ENCODE measurements around the gene SCN1A. TPM values are rescaled to one million over a fixed set of nuclear protein-coding genes. Genes with fewer than 3 reads are reported as not detected.

The SCN1A gene
- total and polyA plus RNA-seq, 2 of the 8 experiments (the other 6 are each of a cell fraction or from before 2014, with no cell fraction given), result 0.18 to 1.9 TPM

DNA sequence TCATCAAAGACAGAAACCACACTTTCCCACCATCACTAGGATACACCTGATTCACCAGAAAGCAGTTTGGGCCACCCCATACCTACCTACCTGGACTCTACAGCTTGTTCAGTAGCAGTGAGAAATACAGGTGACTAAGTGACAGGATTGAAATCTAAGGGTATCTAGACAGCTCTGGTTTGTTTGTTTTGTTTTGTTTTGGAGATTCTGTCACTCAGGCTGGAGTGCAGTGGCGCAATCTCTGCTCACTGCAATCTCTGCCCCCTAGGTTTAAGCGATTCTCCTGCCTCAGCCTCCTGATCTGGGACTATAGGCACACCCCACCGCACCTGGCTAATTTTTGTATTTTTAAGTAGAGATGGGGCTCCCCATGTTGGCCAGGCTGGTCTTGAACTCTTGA is 177.4 kb downstream of the SCN1A start:
- Histone ChIP-seq H2AK5ac (ENCODE audit: low read depth, low read length) (no peak overlapping the region), H3K27ac (ENCODE audit: low read depth, low read length) (no peak overlapping the region), H3K36me3 (ENCODE audit: control insufficient read depth in 2 of 4, insufficient read depth in 4 of 4, low read length in 3 of 4) (peaks cover 0 to 14% (median 0%) of the 10 kb centered on the region in 4 experiments; a peak in 2 of 8 replicates), H4K8ac (ENCODE audit: extremely low read depth, insufficient read depth, low read length) (no peak overlapping the region), H3K23ac (ENCODE audit: insufficient read length) (no peak overlapping the region), H3K9ac (replicated peaks in 1 of 4; ENCODE audit: extremely low read depth in 1 of 4, low read depth in 3 of 4, low read length in 3 of 4) (no peak overlapping the region), H2BK5ac (ENCODE audit: low read depth, low read length) (no peak overlapping the region), H2BK15ac (ENCODE audit: low read length) (0 out of 2 replicates have a peak overlapping the region, but pooled peaks have one; percentile 51), H3K27me3 (replicated peaks in 1 of 4; ENCODE audit: control insufficient read depth in 3 of 4, extremely low read depth in 1 of 4, insufficient read depth in 3 of 4, low read length in 3 of 4) (no peaks in the 10 kb centered on the region), H3K18ac (ENCODE audit: extremely low read depth, low read length) (no peak overlapping the region), H3K4me3 (ENCODE audit: extremely low read depth in 1 of 4, insufficient read depth in 2 of 4, low read depth in 3 of 4, low read length in 4 of 4) (no peak overlapping the region), H2BK120ac (replicated peaks; ENCODE audit: low read depth, low read length) (no peak overlapping the region), H3K4ac (replicated peaks; ENCODE audit: insufficient read length, low read depth, low read length) (no peak overlapping the region), H3K4me2 (ENCODE audit: insufficient read depth in 1 of 2, low read depth in 2 of 2, low read length in 2 of 2) (no peak overlapping the region), H3K9me3 (ENCODE audit: insufficient read depth in 2 of 2, low read depth in 1 of 2, low read length in 1 of 2) (no peaks in the 10 kb centered on the region), H3K4me1 (replicated peaks in 1 of 4; ENCODE audit: control insufficient read depth in 3 of 4, insufficient read depth in 4 of 4, low read length in 3 of 4) (peaks cover 0 to 2% (median 0%) of the 10 kb centered on the region in 4 experiments; a peak in 2 of 7 replicates), H3K56ac (replicated peaks; ENCODE audit: insufficient read length, low read depth, low read length) (no peak overlapping the region), H2BK12ac (ENCODE audit: low read depth, low read length) (no peak overlapping the region), H4K5ac (ENCODE audit: insufficient read length, low read depth, low read length) (no peak overlapping the region), H3K79me1 (ENCODE audit: low read depth, low read length) (no peaks in the 10 kb centered on the region; the same call in 1 of the 2 replicates), H4K91ac (replicated peaks; ENCODE audit: insufficient read length, low read length) (no peak overlapping the region), H3K14ac (ENCODE audit: insufficient read length) (no peak overlapping the region), H3K79me2 (ENCODE audit: control insufficient read depth in 1 of 2, insufficient read depth in 2 of 2, low read length in 2 of 2) (peaks cover 0 to 37% of the 10 kb centered on the region in 2 experiments; a peak in 3 of 4 replicates), H3K23me2 (ENCODE audit: low read depth, low read length) (peaks cover 2% of the 10 kb centered on the region; the same call in 1 of the 2 replicates), H4K20me1 (replicated peaks in 1 of 2; ENCODE audit: control insufficient read depth in 1 of 2, insufficient read depth in 2 of 2, low read length in 2 of 2) (peaks cover 0 to 4% of the 10 kb centered on the region in 2 experiments), H2AFZ (ENCODE audit: low read length) (no peak overlapping the region), H2BK20ac (ENCODE audit: low read length) (0 out of 2 replicates have a peak overlapping the region, but pooled peaks have one; percentile 27)
- DNase-seq (ENCODE audit: low read depth in 1 of 2, low spot score in 2 of 2), result no peak
- ChIA-PET POLR2A (ENCODE audit: partially characterized antibody) (interaction anchor here (0.8 to 1.0 kb wide), 2 partner anchors 33 to 564 kb away, joined by 3 read pairs; no protein-coding TSS in a partner anchor), CTCF (ENCODE audit: partially characterized antibody) (no interaction called here)
- FAIRE-seq, result no peak
- WGBS, 2 experiments (ENCODE audit: extremely low coverage in 1 of 2, insufficient coverage in 1 of 2, insufficient read length in 1 of 2, insufficient replicate concordance in 2 of 2, low coverage in 1 of 2, low lambda C conversion rate in 2 of 2, missing lambda C conversion rate in 1 of 2), result 93% methylated on average over 3 of the region's 3 CpGs; no CpG with 5 or more reads in 1 of the 2 experiments
- no peak for TF ChIP-seq EP300 (IDR thresholded peaks at IDR 0.05; ENCODE audit: borderline replicate concordance in 1 of 2, low read depth in 2 of 2, low read length in 2 of 2)
- TF ChIP-seq, protein P1, sequence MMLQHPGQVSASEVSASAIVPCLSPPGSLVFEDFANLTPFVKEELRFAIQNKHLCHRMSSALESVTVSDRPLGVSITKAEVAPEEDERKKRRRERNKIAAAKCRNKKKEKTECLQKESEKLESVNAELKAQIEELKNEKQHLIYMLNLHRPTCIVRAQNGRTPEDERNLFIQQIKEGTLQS (IDR thresholded peaks at IDR 0.05; ENCODE audit: insufficient read depth, low read depth, low read length), result no peak
- no peak for TF ChIP-seq JUND (IDR thresholded peaks at IDR 0.05; ENCODE audit: low read length)
- no peak for TF ChIP-seq RFX5 (IDR thresholded peaks at IDR 0.05; ENCODE audit: borderline replicate concordance, low read depth, low read length)
- TF ChIP-seq, protein P2, sequence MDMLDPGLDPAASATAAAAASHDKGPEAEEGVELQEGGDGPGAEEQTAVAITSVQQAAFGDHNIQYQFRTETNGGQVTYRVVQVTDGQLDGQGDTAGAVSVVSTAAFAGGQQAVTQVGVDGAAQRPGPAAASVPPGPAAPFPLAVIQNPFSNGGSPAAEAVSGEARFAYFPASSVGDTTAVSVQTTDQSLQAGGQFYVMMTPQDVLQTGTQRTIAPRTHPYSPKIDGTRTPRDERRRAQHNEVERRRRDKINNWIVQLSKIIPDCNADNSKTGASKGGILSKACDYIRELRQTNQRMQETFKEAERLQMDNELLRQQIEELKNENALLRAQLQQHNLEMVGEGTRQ (IDR thresholded peaks at IDR 0.05; ENCODE audit: low read length), result no peak
- TF ChIP-seq CHD1 (IDR thresholded peaks at IDR 0.05; ENCODE audit: low read depth, low read length), result no peak
